GM12891 (cell line): ENCODE results near the gene RDX.

Source experiments
- POLR2A ChIP-seq: IDR thresholded peaks from 2 replicates; pipeline ENCODE4 v1.6.1; 2011; ENCODE audit warnings: low read depth, low read length, control low read depth
- POLR2AphosphoS5 ChIP-seq: IDR thresholded peaks from 2 replicates; pipeline ENCODE4 v1.6.1; 2011; ENCODE audit warnings: low read depth, low read length, control low read depth
- SPI1 ChIP-seq: IDR thresholded peaks from 2 replicates; pipeline ENCODE4 v1.6.1; 2011; ENCODE audit warnings: low read depth, low read length, control low read depth
- TAF1 ChIP-seq: IDR thresholded peaks from 2 replicates; pipeline ENCODE4 v1.6.1; 2011; ENCODE audit warnings: low read depth, low read length, control low read depth

GRCh38 chr11:110160437-110160836, 136.0 kb downstream of the RDX start:
- TF ChIP-seq POLR2AphosphoS5 (no peak), POLR2A (no peak), TAF1 (no peak), SPI1 (no peak)
